HepG2 (cell line): ENCODE measurements around the gene ZFP69B. TPM values are rescaled to one million over a fixed set of nuclear protein-coding genes. Genes with fewer than 3 reads are reported as not detected.

Source experiments
- ATAC-seq: fragments of 200-7000 bp; cut with Tn5 transposase; 3 replicates; pipeline ENCODE4 v1.9.1; 2020; ENCODE audit warnings: mild to moderate bottlenecking, moderate library complexity
- BruUV-seq: library from RNA; stranded (reverse); fragments of 400-500 nt; replicated peaks from 2 replicates; lab custom pipeline; 2021; lab: Mats Ljungman, UMichigan
- CTCF ChIA-PET: fragments of 300-600 bp; formaldehyde crosslinking; extraction: SDS; loops from one replicate; lab custom pipeline; 2021; ENCODE audit warnings: low total read pairs, inconsistent platforms, low intra/inter-chr PET ratio; lab: Yijun Ruan, JAX
- POLR2A ChIA-PET: fragments of 350-600 bp; sonication (Branson Sonifier 250); formaldehyde crosslinking; loops from one replicate; lab custom pipeline; 2020; ENCODE audit warnings: antibody characterized with exemption, inconsistent platforms; lab: Yijun Ruan, JAX
- DNase-seq: peaks from one replicate; pipeline ENCODE4 v3.0.0-alpha.2; 2015; ENCODE audit warnings: low spot score
- FAIRE-seq: peaks from 3 replicates; lab custom pipeline; 2011; peaks lifted over from hg19 to GRCh38; lab: Jason Lieb, UNC
- H2AFZ ChIP-seq: one replicate; pipeline ENCODE4 v1.6.1; 2011; ENCODE audit warnings: low read length, inconsistent platforms
- H3K27ac ChIP-seq: fragments of 300-600 bp; 3 replicates; pipeline ENCODE4 v1.8.0; 2011; ENCODE audit warnings: mixed run types, mild to moderate bottlenecking, mixed read lengths, low read length, inconsistent platforms; ENCODE audit not compliant: insufficient read depth; ENCODE audit errors: extremely low read length
- H3K27me3 ChIP-seq, 2 experiments: fragments of 200-600 bp in 1 of 2; 2 replicates in 1 of 2; 3 replicates in 1 of 2; pipeline versions ENCODE4 v1.6.0 to v1.8.0; 2011; ENCODE audit warnings: low read length in 2 of 2, mild to moderate bottlenecking in 2 of 2, moderate library complexity in 2 of 2, inconsistent platforms in 1 of 2; ENCODE audit not compliant: insufficient read depth in 2 of 2, control insufficient read depth in 1 of 2
- H3K36me3 ChIP-seq, 2 experiments: fragments of 200-600 bp in 1 of 2; replicated peaks in 1 of 2; 2 replicates in 1 of 2; 3 replicates in 1 of 2; pipeline versions ENCODE4 v1.5.1 to v1.8.0; 2011; ENCODE audit warnings: low read length in 2 of 2, inconsistent platforms in 1 of 2; ENCODE audit not compliant: insufficient read depth in 2 of 2, control insufficient read depth in 1 of 2
- H3K4me1 ChIP-seq: 2 replicates; pipeline ENCODE4 v1.5.1; 2012; ENCODE audit warnings: low read length, inconsistent platforms; ENCODE audit not compliant: insufficient read depth
- H3K4me2 ChIP-seq: 2 replicates; pipeline ENCODE4 v1.6.0; 2011; ENCODE audit warnings: low read depth, low read length, inconsistent platforms
- H3K4me3 ChIP-seq, 3 experiments: fragments of 200-600 bp in 1 of 3; sonication (generic), shearing (Covaris generic) in 1 of 3; replicated peaks in 1 of 3; 2 replicates each; pipeline ENCODE4 v1.5.1; 2011 to 2016; ENCODE audit warnings: low read length in 3 of 3, inconsistent platforms in 2 of 3, low read depth in 2 of 3, mild to moderate bottlenecking in 2 of 3, control low read depth in 1 of 3, mixed read lengths in 1 of 3; ENCODE audit not compliant: insufficient read depth in 1 of 3
- H3K79me2 ChIP-seq: one replicate; pipeline ENCODE4 v1.6.1; 2011; ENCODE audit warnings: low read length, inconsistent platforms; ENCODE audit not compliant: insufficient read depth
- H3K9ac ChIP-seq: 2 replicates; pipeline ENCODE4 v1.6.0; 2011; ENCODE audit warnings: mild to moderate bottlenecking, low read depth, low read length, inconsistent platforms; ENCODE audit not compliant: insufficient read depth
- H3K9me3 ChIP-seq: 2 replicates; pipeline ENCODE4 v1.5.1; 2012; ENCODE audit warnings: mild to moderate bottlenecking, low read length
- H4K20me1 ChIP-seq: 2 replicates; pipeline ENCODE4 v1.6.0; 2011; ENCODE audit warnings: inconsistent platforms, mild to moderate bottlenecking, low read length, moderate library complexity; ENCODE audit not compliant: insufficient read depth
- AFF4 ChIP-seq: sonication (generic); formaldehyde crosslinking; IDR thresholded peaks from 2 replicates; pipeline ENCODE4 v1.4.0; 2020; ENCODE audit warnings: missing genetic modification reagents
- FOXP1 ChIP-seq, 2 experiments: fragments of 450-650 bp in 1 of 2; IDR thresholded peaks; 2 replicates each; pipeline ENCODE4 v1.6.1; 2017 to 2018; ENCODE audit warnings: antibody characterized with exemption in 1 of 2
- PATZ1 ChIP-seq: sonication (generic); formaldehyde crosslinking; IDR thresholded peaks from 2 replicates; pipeline ENCODE4 v1.4.0; 2020; ENCODE audit warnings: missing genetic modification reagents
- SMARCE1 ChIP-seq: fragments of 450-650 bp; IDR thresholded peaks from 2 replicates; pipeline ENCODE4 v1.6.1; 2017; ENCODE audit warnings: borderline replicate concordance
- WGBS: methylation state at CpG from one replicate; pipeline ENCODE4 v1.1.6; 2017; ENCODE audit warnings: low lambda C conversion rate; 5-methylcytosine and 5-hydroxymethylcytosine counted together
- in situ Hi-C: cut with HindIII; loops from 2 replicates; pipeline ENCODE4 v1.10.0; 2017; ENCODE audit warnings: low pct_unique_long_range_greater_than_20kb; ENCODE audit not compliant: extremely low pct_ligation_motif_present
- intact Hi-C: fragments of 100-400 bp; cut with micrococcal nuclease; formaldehyde crosslinking; loops from one replicate; pipeline ENCODE4 v1.10.0; 2022; ENCODE audit not compliant: unreplicated experiment
- polyA plus RNA-seq, 8 experiments: library from polyadenylated mRNA; depleted of rRNA in 3 of 8; stranded (reverse) in 7 of 8; unstranded in 1 of 8; fragments of >200 nt; fragmentation: Illumina TruSeq in 4 of 8; extraction: Trizol in 4 of 8; gene quantifications; 2 replicates each; pipeline versions ENCODE4 v1.2.1 to v1.2.3, GENCODE V29; 2011 to 2016; ENCODE audit warnings: low read depth in 4 of 8, missing spikeins in 1 of 8, mixed read lengths in 1 of 8; ENCODE audit not compliant: insufficient read depth in 1 of 8
- total RNA-seq, 5 experiments: library from RNA; depleted of rRNA; stranded (reverse); fragments of >200 nt; fragmentation: Illumina TruSeq; extraction: Trizol; gene quantifications; 2 replicates each; pipeline ENCODE4 v1.2.3, GENCODE V29; 2016; ENCODE audit warnings: low read depth in 1 of 5
- TF ChIP-seq, protein P1 (sequence below): sonication (generic); formaldehyde crosslinking; IDR thresholded peaks from 2 replicates; pipeline ENCODE4 v1.4.0; 2020; ENCODE audit warnings: missing genetic modification reagents, borderline replicate concordance

The ZFP69B gene
- total and polyA plus RNA-seq, 2 of the 13 experiments (the other 11 are each of a cell fraction or from before 2014, with no cell fraction given), result 4.6 to 7.7 TPM

GRCh38 chr1:40414331-40414730 is 35.9 kb upstream of the ZFP69B start (continued):
- TF ChIP-seq PATZ1 (CRISPR knock-in tag) (no peak), FOXP1 (IDR thresholded peaks at IDR 0.05) (no peak), FOXP1 (CRISPR knock-in tag; IDR thresholded peaks at IDR 0.05) (peak; percentile 31; the same call in 1 of the 2 replicates)
- TF ChIP-seq, protein P1, sequence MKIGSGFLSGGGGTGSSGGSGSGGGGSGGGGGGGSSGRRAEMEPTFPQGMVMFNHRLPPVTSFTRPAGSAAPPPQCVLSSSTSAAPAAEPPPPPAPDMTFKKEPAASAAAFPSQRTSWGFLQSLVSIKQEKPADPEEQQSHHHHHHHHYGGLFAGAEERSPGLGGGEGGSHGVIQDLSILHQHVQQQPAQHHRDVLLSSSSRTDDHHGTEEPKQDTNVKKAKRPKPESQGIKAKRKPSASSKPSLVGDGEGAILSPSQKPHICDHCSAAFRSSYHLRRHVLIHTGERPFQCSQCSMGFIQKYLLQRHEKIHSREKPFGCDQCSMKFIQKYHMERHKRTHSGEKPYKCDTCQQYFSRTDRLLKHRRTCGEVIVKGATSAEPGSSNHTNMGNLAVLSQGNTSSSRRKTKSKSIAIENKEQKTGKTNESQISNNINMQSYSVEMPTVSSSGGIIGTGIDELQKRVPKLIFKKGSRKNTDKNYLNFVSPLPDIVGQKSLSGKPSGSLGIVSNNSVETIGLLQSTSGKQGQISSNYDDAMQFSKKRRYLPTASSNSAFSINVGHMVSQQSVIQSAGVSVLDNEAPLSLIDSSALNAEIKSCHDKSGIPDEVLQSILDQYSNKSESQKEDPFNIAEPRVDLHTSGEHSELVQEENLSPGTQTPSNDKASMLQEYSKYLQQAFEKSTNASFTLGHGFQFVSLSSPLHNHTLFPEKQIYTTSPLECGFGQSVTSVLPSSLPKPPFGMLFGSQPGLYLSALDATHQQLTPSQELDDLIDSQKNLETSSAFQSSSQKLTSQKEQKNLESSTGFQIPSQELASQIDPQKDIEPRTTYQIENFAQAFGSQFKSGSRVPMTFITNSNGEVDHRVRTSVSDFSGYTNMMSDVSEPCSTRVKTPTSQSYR (CRISPR knock-in tag), result peak; percentile 66; the same call in 1 of the 2 replicates

DNA sequence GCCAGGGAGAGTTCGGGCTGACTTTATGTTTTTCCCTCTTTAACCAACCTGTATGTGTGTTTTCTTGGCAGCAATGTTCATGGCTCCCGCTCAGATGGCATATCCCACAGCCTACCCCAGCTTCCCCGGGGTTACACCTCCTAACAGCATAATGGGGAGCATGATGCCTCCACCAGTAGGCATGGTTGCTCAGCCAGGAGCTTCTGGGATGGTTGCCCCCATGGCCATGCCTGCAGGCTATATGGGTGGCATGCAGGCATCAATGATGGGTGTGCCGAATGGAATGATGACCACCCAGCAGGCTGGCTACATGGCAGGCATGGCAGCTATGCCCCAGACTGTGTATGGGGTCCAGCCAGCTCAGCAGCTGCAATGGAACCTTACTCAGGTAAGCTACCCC is 33.6 kb upstream of the ZFP69B start:
- Histone ChIP-seq H3K36me3 (peaks cover 14 to 42% of the 10 kb centered on the region in 2 experiments), H3K9ac (no peak overlapping the region), H2AFZ (no peak overlapping the region), H3K27me3 (no peaks in the 10 kb centered on the region), H3K79me2 (no peaks in the 10 kb centered on the region), H3K4me2 (no peak overlapping the region), H4K20me1 (no peaks in the 10 kb centered on the region), H3K9me3 (no peaks in the 10 kb centered on the region), H3K4me1 (peaks cover 51% of the 10 kb centered on the region), H3K4me3 (no peak overlapping the region), H3K27ac (no peak overlapping the region)
- DNase-seq (no peak), ATAC-seq (no peak), FAIRE-seq (no peak)
- no TSS peak for BruUV-seq
- CTCF ChIA-PET, result no interaction called here
- in situ Hi-C loops, result no loop called here
- WGBS, result 95% methylated on average over 4 of the region's 4 CpGs
- TF ChIP-seq SMARCE1 (no peak), AFF4 (CRISPR knock-in tag) (no peak)
- intact Hi-C loops, result no loop called here
- POLR2A ChIA-PET, result no interaction called here
